Measurements from ENCODE around the gene NPAS3. TPM values are rescaled to one million over a fixed set of nuclear protein-coding genes. Genes with fewer than 3 reads are reported as not detected.

NPAS3 gene
- total RNA-seq, 1 donor from 2014 or later: 0.95 TPM

GRCh38 chr14:33560718-33561431 is 622.2 kb downstream of the NPAS3 start:
- Histone ChIP-seq H3K4me1 (no peaks in the 10 kb centered on the region), H3K4me3 (no peak overlapping the region), H3K27ac (no peak overlapping the region), H3K9me3 (no peaks in the 10 kb centered on the region), H3K36me3 (no peaks in the 10 kb centered on the region), H3K27me3 (ENCODE audit: low read depth) (no peaks in the 10 kb centered on the region)
- TF ChIP-seq, protein P1, sequence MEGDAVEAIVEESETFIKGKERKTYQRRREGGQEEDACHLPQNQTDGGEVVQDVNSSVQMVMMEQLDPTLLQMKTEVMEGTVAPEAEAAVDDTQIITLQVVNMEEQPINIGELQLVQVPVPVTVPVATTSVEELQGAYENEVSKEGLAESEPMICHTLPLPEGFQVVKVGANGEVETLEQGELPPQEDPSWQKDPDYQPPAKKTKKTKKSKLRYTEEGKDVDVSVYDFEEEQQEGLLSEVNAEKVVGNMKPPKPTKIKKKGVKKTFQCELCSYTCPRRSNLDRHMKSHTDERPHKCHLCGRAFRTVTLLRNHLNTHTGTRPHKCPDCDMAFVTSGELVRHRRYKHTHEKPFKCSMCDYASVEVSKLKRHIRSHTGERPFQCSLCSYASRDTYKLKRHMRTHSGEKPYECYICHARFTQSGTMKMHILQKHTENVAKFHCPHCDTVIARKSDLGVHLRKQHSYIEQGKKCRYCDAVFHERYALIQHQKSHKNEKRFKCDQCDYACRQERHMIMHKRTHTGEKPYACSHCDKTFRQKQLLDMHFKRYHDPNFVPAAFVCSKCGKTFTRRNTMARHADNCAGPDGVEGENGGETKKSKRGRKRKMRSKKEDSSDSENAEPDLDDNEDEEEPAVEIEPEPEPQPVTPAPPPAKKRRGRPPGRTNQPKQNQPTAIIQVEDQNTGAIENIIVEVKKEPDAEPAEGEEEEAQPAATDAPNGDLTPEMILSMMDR (IDR thresholded peaks at IDR 0.05): no peak
- no peak for ATAC-seq
- intact Hi-C loops (cut with DNase I): no loop called here
- no peak for DNase-seq

- Histone ChIP-seq H3K27me3 (ENCODE audit: low read depth) (no peaks in the 10 kb centered on the region), H3K36me3 (no peaks in the 10 kb centered on the region), H3K9me3 (no peaks in the 10 kb centered on the region), H3K4me1 (no peaks in the 10 kb centered on the region), H3K4me3 (no peak overlapping the region), H3K27ac (no peak overlapping the region)
- TF ChIP-seq, protein P1 (IDR thresholded peaks at IDR 0.05): no peak
- DNase-seq: no peak
- ATAC-seq: no peak
- intact Hi-C loops (cut with DNase I): no loop called here
Observed at GRCh38 chr14:33561488-33562175, 623.0 kb downstream of the NPAS3 start.

DNA sequence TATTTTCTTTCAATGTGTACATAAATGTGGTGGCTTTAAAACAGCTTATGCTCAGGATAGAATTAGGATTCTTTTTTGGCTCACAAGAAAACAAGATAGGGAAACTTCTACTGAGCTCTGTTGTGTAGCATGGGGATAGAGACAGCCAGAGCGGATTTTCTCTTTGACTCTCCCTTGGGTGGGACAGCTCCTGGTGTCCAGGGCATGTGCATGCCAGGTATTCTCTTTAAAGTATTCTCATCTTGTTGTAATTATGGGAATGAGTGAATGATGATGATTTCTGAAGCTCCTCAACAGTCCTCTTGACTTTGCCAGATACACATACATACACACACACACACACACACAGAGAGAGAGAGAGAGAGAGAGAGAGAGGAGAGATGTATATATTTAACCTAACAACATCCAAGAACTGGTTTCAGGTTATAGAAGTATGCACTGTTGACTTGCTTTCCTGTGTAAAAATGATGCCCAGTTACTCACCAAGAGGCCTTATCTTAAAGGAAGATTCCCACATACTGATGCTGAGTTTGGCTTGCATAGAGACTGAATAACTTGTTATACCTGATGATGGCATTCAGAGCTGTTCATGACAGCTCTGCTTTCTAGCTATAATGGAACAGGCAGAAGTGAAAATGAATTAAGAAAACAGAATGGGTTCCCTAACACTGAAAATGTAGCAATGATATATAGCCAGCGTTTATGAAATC is 624.7 kb downstream of the NPAS3 start:
- no peaks in the 10 kb centered on the region for H3K4me1 ChIP-seq
- no peaks in the 10 kb centered on the region for H3K36me3 ChIP-seq
- intact Hi-C loops (cut with DNase I): no loop called here
- no peak overlapping the region for H3K4me3 ChIP-seq
- ATAC-seq: no peak
- H3K27me3 ChIP-seq (ENCODE audit: low read depth): no peaks in the 10 kb centered on the region
- TF ChIP-seq, protein P1 (IDR thresholded peaks at IDR 0.05): no peak
- H3K27ac ChIP-seq: no peak overlapping the region
- no peaks in the 10 kb centered on the region for H3K9me3 ChIP-seq
- DNase-seq: no peak

GRCh38 chr14:33563901-33564197 is 625.2 kb downstream of the NPAS3 start:
- intact Hi-C loops (cut with DNase I): no loop called here
- Histone ChIP-seq H3K36me3 (no peaks in the 10 kb centered on the region), H3K9me3 (no peaks in the 10 kb centered on the region), H3K27ac (no peak overlapping the region), H3K4me1 (no peaks in the 10 kb centered on the region), H3K4me3 (no peak overlapping the region), H3K27me3 (ENCODE audit: low read depth) (no peaks in the 10 kb centered on the region)
- TF ChIP-seq, protein P1 (IDR thresholded peaks at IDR 0.05): no peak
- no peak for DNase-seq
- no peak for ATAC-seq

DNA sequence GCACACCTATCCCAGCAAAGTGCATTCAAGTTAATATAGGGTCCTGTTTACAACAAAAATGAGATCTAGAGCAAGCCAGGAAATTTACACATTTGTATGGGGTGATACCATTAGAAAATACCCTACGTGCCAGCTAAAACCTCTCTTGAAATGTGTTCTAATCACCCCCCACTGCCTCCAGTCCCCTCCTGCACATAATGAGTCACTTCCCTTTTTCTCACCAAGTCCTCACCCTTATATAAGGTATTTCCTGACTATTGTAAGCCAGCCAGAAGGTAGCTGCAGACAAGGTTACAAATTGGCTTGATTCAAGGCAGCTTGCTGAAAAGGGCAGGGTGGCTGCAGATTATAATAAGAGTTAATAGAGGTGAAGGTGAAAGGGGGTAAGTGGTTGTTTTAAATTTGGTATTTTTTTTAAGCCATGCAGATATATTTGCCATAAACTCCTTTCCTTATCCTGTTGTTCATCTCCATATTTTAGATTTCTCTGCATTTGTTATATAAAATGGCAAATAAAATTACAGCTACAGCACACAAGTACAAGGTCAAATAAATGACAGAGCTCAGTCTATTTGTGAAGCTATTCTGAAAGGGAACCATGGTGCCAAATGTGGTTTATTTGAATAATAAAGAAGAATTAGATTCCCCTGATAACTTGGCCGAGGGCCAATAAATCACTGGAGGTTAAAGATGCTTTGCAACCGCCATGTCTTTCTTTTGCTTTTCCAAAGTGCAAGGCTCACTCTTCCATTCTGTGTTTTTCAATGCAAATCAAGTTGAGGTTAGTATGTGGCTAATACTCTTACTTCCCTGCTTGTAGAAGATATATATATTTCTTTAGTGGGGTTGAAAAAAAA is 626.3 kb downstream of the NPAS3 start:
- DNase-seq (no peak), ATAC-seq (no peak)
- Histone ChIP-seq H3K4me3 (no peak overlapping the region), H3K36me3 (no peaks in the 10 kb centered on the region), H3K27ac (no peak overlapping the region), H3K27me3 (ENCODE audit: low read depth) (no peaks in the 10 kb centered on the region), H3K4me1 (no peaks in the 10 kb centered on the region), H3K9me3 (no peaks in the 10 kb centered on the region)
- intact Hi-C loops (cut with DNase I): no loop called here
- TF ChIP-seq, protein P1 (IDR thresholded peaks at IDR 0.05): no peak
